ENCODE data around the gene CDK14.

Gene CDK14

DNA sequence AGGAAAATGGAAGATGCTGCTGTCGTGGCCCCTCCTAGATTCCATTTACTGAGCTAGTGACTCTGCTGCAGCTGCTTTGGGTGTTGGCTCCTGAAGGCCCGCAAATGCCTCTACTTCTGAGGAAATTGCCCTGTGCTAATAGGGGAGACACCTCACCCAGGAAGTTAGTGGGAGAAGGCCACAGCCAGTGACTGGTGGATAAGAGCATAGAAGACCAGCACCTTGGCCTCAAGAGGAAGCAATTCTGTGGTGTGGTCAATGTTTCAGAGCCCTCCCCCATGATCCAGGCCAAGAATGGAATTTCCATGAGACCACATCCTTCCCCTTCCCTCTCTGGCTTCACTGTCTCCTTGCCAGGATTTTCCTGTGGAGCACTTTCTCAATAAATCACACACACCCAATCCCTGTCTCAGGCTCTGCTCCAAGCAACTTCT is 643.1 kb downstream of the CDK14 start:
- no peaks in the 10 kb centered on the region for H4K20me1 ChIP-seq (ENCODE audit: insufficient read depth, low read length)
- H3K27ac ChIP-seq (ENCODE audit: low read length) = no peak overlapping the region
- H3K4me3 ChIP-seq (ENCODE audit: low read length) = no peak overlapping the region
- H3K9me3 ChIP-seq (replicated peaks; ENCODE audit: insufficient read depth, low read length) = no peaks in the 10 kb centered on the region
- H3K9me2 ChIP-seq (replicated peaks; ENCODE audit: insufficient read depth, low read length) = no peaks in the 10 kb centered on the region
- no peaks in the 10 kb centered on the region for H3K27me3 ChIP-seq (replicated peaks; ENCODE audit: insufficient read depth, low read length)
- no peak overlapping the region for H3K9ac ChIP-seq (ENCODE audit: low read length)
- no peak overlapping the region for H2AFZ ChIP-seq (ENCODE audit: low read length)
- H3K4me1 ChIP-seq (ENCODE audit: low read length) = no peaks in the 10 kb centered on the region
- H3K79me2 ChIP-seq (ENCODE audit: low read length) = no peaks in the 10 kb centered on the region
- no peak overlapping the region for H3K4me2 ChIP-seq (ENCODE audit: low read depth, low read length)
- DNase-seq = no peak
- H3F3A ChIP-seq (ENCODE audit: insufficient read depth, low read length) = no peaks in the 10 kb centered on the region
- no peaks in the 10 kb centered on the region for H3K36me3 ChIP-seq (replicated peaks; ENCODE audit: insufficient read depth, low read length)
- TF ChIP-seq CTCF (IDR thresholded peaks at IDR 0.05; ENCODE audit: low read length) (no peak), EZH2phosphoT487 (IDR thresholded peaks at IDR 0.05; ENCODE audit: low read length) (no peak)

DNA sequence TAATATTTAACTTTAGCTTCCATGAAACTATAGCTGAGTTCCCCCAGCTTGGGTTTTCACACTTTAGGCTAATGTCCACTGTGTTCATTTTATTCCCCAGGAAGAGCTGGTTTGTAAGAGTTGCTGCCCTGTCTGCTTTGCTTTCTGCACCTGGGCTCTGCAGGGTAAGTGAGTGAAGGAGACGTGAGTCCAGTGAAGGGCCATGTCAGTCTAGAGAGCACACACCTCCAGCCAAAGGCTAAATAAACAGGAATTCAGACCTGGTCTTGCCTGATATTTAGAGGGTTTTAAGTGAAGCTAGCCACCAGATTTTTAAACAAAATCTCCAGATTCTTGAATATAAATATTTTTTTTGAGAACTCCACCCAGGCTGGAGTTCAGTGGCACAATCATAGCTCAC is 643.7 kb downstream of the CDK14 start:
- TF ChIP-seq EZH2 (optimal IDR thresholded peaks at IDR 0.05; ENCODE audit: low read depth, low read length) (no peak), CTCF (IDR thresholded peaks at IDR 0.05; ENCODE audit: low read length) (no peak), EZH2phosphoT487 (IDR thresholded peaks at IDR 0.05; ENCODE audit: low read length) (no peak)
- H3K4me2 ChIP-seq (ENCODE audit: low read depth, low read length) = no peak overlapping the region
- H3K9ac ChIP-seq (ENCODE audit: low read length) = no peak overlapping the region
- no peaks in the 10 kb centered on the region for H3K36me3 ChIP-seq (replicated peaks; ENCODE audit: insufficient read depth, low read length)
- H3K4me1 ChIP-seq (ENCODE audit: low read length) = no peaks in the 10 kb centered on the region
- H2AFZ ChIP-seq (ENCODE audit: low read length) = no peak overlapping the region
- H3K4me3 ChIP-seq (ENCODE audit: low read length) = no peak overlapping the region
- no peaks in the 10 kb centered on the region for H3F3A ChIP-seq (ENCODE audit: insufficient read depth, low read length)
- H4K20me1 ChIP-seq (ENCODE audit: insufficient read depth, low read length) = no peaks in the 10 kb centered on the region
- no peak for DNase-seq
- H3K27me3 ChIP-seq (replicated peaks; ENCODE audit: insufficient read depth, low read length) = no peaks in the 10 kb centered on the region
- H3K27ac ChIP-seq (ENCODE audit: low read length) = no peak overlapping the region
- H3K79me2 ChIP-seq (ENCODE audit: low read length) = no peaks in the 10 kb centered on the region
- no peaks in the 10 kb centered on the region for H3K9me3 ChIP-seq (replicated peaks; ENCODE audit: insufficient read depth, low read length)
- no peaks in the 10 kb centered on the region for H3K9me2 ChIP-seq (replicated peaks; ENCODE audit: insufficient read depth, low read length)

- H3K79me2 ChIP-seq (ENCODE audit: low read length) = no peaks in the 10 kb centered on the region
- no peak overlapping the region for H2AFZ ChIP-seq (ENCODE audit: low read length)
- no peaks in the 10 kb centered on the region for H3K9me3 ChIP-seq (replicated peaks; ENCODE audit: insufficient read depth, low read length)
- H3K4me2 ChIP-seq (ENCODE audit: low read depth, low read length) = no peak overlapping the region
- no peaks in the 10 kb centered on the region for H3K27me3 ChIP-seq (replicated peaks; ENCODE audit: insufficient read depth, low read length)
- DNase-seq = no peak
- no peaks in the 10 kb centered on the region for H3K4me1 ChIP-seq (ENCODE audit: low read length)
- H3K27ac ChIP-seq (ENCODE audit: low read length) = no peak overlapping the region
- H3K4me3 ChIP-seq (ENCODE audit: low read length) = no peak overlapping the region
- H3K9me2 ChIP-seq (replicated peaks; ENCODE audit: insufficient read depth, low read length) = no peaks in the 10 kb centered on the region
- H3F3A ChIP-seq (ENCODE audit: insufficient read depth, low read length) = no peaks in the 10 kb centered on the region
- no peaks in the 10 kb centered on the region for H4K20me1 ChIP-seq (ENCODE audit: insufficient read depth, low read length)
- TF ChIP-seq CTCF (IDR thresholded peaks at IDR 0.05; ENCODE audit: low read length) = no peak
- TF ChIP-seq EZH2phosphoT487 (IDR thresholded peaks at IDR 0.05; ENCODE audit: low read length) = no peak
- no peak for TF ChIP-seq EZH2 (optimal IDR thresholded peaks at IDR 0.05; ENCODE audit: low read depth, low read length)
- H3K9ac ChIP-seq (ENCODE audit: low read length) = no peak overlapping the region
- no peaks in the 10 kb centered on the region for H3K36me3 ChIP-seq (replicated peaks; ENCODE audit: insufficient read depth, low read length)
These were observed 644.3 kb downstream of the CDK14 start for GRCh38 chr7:91240376-91240941.
